Eye (tissue), 1 donor: ENCODE measurements around the gene RFTN1.
A peak's percentile ranks its signal among the peaks of the same experiment; 100 is the strongest.

Experiments used
- DNase-seq: peaks from one replicate; pipeline ENCODE4 v3.0.0-alpha.2; 2015

Gene RFTN1

GRCh38 chr3:16463119-16463518 lies 50.4 kb downstream of the RFTN1 start:
- DNase-seq: no peak

- DNase-seq: no peak
Observed at GRCh38 chr3:16462679-16463078, 50.8 kb downstream of the RFTN1 start.

- no peak for DNase-seq
Observed at GRCh38 chr3:16461463-16462245, 51.8 kb downstream of the RFTN1 start.

- DNase-seq: no peak
Observed at GRCh38 chr3:16460886-16461285, 52.6 kb downstream of the RFTN1 start.

GRCh38 chr3:16460273-16460672 lies 53.2 kb downstream of the RFTN1 start:
- DNase-seq: no peak

- DNase-seq: no peak
Observed at GRCh38 chr3:16456784-16457415, 56.6 kb downstream of the RFTN1 start.

- no peak for DNase-seq
Observed at GRCh38 chr3:16455966-16456365, 57.5 kb downstream of the RFTN1 start.

GRCh38 chr3:16455001-16455400 lies 58.5 kb downstream of the RFTN1 start:
- DNase-seq: no peak

- DNase-seq: no peak
Observed at GRCh38 chr3:16452261-16452660, 61.2 kb downstream of the RFTN1 start.

GRCh38 chr3:16449369-16449768 lies 64.1 kb downstream of the RFTN1 start:
- no peak for DNase-seq

GRCh38 chr3:16448639-16449070 lies 64.8 kb downstream of the RFTN1 start:
- peak; percentile 69 for DNase-seq

- DNase-seq: no peak
Observed at GRCh38 chr3:16447135-16447534, 66.4 kb downstream of the RFTN1 start.

- no peak for DNase-seq
Observed at GRCh38 chr3:16444344-16444743, 69.2 kb downstream of the RFTN1 start.

GRCh38 chr3:16442730-16443129 lies 70.8 kb downstream of the RFTN1 start:
- no peak for DNase-seq

- DNase-seq: no peak
Observed at GRCh38 chr3:16441371-16441875, 72.1 kb downstream of the RFTN1 start.

GRCh38 chr3:16439848-16440708 lies 73.4 kb downstream of the RFTN1 start:
- DNase-seq: no peak

- DNase-seq: no peak
Observed at GRCh38 chr3:16439163-16439847, 74.2 kb downstream of the RFTN1 start.

GRCh38 chr3:16437640-16438039 lies 75.9 kb downstream of the RFTN1 start:
- DNase-seq: no peak

- no peak for DNase-seq
Observed at GRCh38 chr3:16433701-16434151, 79.8 kb downstream of the RFTN1 start.

GRCh38 chr3:16432714-16433113 lies 80.8 kb downstream of the RFTN1 start:
- DNase-seq: no peak

GRCh38 chr3:16430717-16431630 lies 82.5 kb downstream of the RFTN1 start:
- no peak for DNase-seq
